GM11168 (cell line): ENCODE measurements around the gene NOX5.

Source experiments
- in situ Hi-C: fragments of 300-500 bp; cut with MboI; formaldehyde crosslinking; loops from one replicate; pipeline ENCODE4 v1.12.0; 2022; ENCODE audit warnings: low sequenced_read_pairs; ENCODE audit not compliant: unreplicated experiment

The NOX5 gene

DNA sequence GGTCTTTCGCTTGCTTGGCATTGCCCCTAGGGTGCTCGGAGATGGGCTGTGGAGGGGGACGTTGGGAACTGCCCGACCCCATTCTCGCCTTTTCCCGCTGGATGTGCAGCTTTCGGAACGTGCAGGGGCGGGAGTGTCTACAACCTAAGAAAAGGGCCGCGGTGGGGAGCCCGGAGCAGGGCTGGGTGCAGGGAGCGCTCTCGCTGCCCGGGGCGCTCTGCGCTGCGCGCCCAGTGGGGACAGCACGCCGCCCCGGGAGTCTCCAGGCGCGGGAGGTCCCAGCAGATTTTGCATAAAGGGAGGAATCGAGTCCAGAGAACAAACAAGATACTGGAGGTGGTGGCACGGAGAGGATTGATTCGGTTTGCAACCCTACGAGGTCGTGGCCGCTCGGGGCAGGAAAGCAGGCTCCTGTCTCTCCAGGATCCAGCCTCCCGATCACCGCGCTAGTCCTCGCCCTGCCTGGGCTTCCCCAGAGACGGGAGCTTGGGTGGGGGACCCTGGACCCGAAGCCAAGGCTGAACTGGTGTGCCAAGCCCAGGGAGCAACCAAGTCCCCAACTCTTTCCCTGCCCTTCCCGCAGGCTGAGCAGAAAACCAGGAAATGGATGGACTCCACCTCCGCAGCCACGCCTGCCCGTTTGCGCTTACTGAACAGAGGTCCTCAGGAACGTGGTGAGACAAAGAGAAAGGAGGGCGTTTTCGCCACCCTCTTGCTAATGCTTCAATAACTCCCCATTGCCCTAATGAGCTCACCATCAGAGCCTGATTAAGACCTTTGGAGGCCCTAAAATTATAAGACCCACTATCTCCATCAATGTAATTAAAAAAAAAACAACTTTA lies 59.7 kb downstream of the NOX5 start:
- in situ Hi-C loops, result no loop called here

DNA sequence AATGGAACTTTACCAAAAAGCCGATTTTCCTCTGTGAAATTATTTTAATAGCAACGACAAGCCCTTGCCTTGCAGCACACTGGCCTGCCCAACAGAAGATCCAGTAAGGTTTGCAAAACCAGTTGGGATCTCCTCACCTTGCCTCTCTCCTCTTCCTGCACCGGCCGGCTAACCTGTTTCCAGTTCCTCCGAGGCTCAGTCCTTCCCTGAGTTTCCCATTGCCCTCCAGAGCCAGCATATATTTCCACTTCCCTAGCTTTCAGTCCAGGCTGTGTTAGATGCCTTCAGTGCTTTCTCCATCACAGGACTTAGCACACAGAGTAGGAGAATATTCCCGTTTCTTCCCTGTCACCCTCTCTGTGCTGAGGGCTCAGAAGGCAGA lies 60.3 kb downstream of the NOX5 start:
- in situ Hi-C loops, result no loop called here

DNA sequence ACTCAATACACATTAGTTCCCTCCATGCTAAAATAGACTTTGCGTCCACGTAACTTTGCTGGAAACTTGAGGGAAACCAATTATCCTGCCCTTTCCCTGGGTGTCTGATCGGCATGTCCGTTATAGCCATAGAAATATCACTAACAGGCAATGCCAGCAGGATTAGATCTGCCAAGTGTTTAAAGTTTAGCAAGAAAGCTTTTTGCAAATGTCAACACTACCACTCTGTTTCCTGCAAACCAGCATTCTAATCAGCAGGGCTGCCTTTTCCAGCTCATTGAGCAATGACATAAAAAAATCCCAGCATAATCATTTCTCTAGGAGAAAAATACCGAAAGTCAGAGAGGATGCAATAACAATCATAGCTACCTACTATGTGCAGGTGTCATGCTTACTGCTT lies 60.9 kb downstream of the NOX5 start:
- in situ Hi-C loops, result no loop called here

DNA sequence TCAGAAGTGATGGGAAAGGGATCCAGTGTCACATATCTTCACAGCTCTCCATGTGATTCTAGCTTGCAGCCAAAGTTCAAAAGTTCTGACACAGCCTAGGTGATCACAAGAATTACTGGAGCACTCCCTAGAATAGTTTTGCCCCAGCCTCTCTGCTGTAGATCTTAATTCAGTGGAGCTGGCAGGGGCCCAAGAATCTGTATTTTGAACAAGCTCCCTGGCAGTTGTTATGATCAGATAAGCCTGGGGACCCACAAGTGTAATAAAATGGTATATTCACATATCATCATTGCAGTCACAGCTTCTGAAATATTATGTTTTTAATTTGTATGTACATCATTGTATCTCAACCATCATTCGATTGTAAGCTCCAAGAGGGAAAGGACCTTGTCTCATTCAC lies 62.3 kb downstream of the NOX5 start:
- in situ Hi-C loops, result no loop called here

DNA sequence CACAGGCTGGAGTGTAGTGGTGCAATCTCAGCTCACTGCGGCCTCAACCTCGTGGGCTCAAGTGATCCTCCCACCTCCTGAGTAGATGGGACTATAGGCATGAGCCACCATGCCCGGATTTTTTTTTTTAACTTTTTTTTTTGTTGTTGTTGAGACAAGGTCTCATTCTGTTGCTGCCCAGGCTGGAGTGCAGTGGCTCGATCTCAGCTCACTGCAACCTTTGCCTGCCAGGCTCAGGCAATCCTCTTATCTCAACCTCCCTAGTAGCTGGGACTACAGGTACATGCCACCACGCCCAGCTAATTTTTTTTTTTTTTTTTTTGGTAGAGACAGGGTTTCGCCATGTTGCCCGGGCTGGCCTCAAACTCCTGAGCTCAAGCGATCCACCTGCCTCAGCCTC lies 64.1 kb downstream of the NOX5 start:
- in situ Hi-C loops, result no loop called here

DNA sequence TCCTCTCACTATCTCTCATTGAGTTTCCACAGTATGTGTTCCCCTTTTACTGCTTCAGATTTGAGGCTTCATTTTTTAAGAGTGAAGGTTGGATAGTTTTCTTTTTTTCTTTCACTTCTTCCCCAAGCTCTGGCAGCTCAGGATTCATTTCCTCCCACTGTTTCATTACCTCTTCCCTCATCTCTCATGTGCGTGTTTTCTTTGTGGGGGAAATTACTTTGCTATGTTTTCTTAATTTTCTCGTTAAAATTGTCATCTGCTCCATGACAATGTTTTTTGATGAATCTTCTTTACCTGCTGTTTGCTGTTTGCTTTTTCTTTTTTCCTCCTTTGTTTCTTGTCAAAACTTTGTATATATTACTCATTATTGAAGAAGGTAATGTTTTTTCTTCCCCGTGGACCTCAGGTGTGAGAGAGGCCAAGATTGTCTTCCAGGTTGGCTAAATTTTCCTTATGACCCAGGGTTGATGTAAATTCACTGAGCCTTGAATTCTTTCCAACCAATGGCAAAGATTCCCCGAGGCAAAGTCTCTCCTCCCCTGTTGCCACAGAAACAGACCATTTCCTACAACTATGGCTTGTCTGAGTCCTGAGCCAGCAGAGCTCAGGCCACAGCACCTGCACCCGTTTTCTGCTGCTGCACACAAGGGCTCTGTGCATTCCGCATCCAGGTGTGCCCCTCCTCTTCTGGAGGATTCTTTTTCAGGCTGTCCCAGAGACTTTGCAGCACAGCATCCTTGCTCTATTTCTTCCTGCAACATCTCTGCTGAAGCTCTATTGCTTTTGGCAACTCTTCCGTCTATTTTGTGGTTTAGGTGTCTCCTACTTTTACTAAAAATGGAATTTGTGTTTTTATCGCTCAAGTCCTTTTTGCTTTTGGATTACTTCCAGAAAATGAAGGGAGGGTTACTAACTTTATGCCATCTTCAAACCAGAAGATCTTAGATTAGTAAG lies 66.1 kb downstream of the NOX5 start:
- in situ Hi-C loops, result no loop called here

DNA sequence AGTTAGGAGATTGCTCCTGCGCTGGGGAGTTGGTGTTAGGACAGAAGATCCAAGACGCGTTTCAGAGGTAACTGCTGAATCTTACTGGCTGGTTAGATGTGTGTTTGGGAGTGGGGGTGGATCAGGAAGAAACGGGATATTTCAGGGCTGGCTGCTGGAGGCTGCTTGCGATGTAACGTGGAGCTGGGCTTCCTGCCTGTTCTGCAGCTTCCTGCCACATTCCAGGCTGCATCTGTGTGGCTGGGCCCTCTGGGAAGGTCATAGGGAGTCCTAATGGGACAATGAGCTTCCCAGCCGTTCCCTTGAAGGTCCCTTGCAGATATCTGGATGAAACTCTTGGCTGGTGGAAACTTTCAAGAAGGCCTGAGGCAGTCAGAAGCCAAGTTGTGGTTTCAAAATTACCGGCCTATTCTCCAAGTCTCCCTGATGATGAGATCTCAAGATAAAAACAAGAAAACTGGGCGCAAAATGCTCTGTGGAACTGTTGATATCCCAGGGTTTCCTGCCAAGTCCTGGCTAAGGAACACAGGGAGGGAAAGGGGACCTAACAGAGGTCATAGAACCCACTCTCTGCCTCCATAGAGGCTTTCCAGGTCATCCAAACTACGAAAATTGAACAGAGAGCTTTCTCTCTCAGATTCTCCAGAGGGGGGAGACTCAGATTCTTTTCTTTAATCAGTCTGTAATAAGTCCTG lies 67.0 kb downstream of the NOX5 start:
- in situ Hi-C loops, result no loop called here

DNA sequence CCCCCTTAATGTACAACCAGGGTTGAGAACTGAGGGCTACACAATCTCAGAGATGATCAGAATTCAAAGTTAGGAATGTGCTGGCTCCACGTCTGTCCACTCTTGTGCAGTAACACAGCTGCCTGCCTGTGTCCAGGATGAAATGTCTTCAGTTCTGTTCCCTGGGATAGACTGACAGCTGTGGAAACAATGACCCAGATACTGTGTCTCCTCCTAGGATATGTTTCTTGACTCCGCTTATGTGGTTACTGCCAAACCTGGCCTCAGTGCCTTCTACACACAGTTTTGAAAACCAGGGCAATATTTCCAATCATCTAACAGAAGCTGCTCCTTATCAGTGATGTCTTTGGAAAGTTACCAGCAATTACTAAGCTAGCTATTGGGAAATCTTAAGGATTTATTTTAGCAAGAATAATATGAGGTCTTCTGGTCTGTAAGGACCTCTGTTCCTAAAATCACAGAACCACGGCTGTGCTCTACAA lies 67.6 kb downstream of the NOX5 start:
- in situ Hi-C loops, result no loop called here

DNA sequence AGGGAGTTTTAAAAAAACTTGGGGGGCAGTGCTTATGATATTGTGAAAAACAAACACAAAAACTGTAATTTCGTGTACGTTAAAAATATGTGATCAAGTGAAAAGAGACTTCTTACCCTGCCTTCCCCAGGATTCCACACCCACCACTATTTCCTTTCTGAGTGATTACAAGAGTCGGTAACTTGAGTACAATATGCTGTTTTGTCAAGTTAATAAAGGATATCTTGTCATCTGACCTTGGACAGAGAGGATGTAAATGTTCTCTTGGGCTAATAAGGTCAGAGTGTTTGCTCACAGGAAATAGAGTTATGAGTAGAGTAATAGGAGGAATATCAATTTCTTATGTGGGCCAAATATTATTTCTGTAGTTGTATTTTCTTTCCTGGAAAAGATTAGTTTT lies 68.1 kb downstream of the NOX5 start:
- in situ Hi-C loops, result no loop called here

DNA sequence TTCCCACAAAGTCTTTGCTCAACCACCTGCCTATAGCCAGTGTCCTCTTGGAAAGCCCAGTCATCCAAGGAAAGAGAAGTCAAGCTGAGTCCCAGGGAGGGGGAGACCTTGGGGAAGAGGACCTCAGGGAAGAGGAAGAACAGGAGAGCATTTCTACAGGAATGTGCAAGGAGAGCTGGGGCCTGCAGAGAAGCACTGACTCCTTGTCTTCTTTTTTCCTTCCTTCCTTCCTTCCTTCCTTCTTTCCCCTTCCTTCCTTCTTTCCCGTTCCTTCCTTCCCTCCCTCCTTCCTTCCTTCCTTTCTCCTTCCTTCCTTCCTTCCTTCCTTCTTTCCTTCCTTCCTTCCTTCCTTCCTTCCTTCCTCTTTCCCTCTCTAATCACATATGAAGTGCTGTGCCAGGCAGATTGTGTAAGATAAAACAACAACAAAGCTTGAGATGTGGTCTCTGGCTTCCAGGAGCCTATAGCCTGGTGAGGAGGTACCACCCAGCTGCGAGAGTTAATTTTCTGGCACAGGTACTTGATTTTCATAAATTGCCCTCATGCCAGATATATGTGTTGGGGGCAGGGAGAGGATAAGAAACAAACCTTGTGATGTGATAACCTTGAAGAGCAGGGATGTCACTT lies 70.0 kb downstream of the NOX5 start:
- in situ Hi-C loops, result no loop called here

DNA sequence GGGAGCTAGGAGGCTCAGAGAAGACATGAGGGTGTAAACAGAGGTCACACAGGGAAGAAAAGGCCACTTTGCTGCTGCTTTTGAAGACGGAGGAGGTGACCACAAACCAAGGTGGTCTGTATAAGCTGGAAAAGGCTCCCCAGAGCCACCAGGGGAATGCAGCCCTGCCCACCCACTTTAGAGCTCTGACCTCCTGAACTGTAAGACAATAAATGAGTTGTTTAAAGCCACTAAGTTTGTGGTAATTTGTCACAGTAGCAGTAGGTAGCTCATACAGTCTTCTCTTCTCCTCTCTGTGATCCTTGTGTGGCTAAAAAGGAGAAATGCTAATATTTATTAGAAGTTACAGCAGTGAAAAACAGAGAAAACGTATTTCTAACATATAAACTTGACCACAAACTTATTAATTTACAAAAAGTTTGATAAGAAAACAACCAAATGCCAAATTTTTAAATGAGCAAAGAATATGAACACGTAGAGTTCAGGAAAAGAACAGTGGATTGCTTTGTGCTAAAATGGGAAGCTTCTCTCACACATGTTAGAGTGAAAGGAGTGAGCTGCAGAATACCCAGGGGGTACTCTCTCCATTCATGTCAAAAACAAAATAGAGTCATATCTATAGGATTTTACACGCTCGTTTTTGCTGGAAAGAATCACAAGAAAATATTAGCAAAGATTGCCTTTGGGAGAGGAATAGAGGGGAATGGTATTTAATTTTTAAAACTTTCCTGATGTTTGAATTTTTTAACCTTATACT lies 71.0 kb downstream of the NOX5 start:
- in situ Hi-C loops, result no loop called here

DNA sequence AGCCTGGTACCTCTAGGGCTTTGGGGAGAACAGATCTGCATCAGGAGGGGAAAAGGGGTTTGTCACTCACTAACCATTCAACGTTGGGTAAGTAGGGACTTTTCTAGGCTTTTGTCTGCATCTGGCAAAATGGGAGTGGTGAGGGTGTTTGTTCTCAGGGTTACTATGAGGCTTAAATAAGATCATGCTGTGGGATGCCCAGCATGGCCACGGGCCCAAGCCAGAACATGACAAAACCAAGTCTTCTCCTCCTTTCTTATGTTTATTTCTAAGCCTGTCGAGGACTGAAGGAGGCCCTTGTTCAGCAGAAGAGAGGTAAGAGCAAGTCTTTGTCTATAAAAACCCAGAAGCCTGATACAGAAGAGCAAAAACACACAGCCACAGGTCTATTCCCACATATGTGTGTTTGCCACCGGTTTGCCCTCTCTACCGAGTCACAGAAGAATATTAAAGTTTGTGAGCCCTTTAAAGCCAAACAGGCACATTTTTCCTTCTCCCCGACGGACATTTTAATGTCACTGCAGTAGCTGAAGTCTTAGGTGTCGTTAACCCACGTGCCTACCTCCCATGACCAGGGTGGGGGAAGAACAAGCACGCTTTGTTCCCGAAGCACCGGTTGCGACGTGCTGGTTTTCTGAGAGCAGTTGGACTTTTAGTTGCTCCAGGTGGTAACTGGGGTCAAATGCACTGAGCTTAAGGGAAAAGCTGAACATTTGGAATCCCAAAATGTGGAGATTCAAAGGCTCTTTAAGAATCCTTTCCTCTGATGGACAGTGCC lies 72.1 kb downstream of the NOX5 start:
- in situ Hi-C loops, result no loop called here

DNA sequence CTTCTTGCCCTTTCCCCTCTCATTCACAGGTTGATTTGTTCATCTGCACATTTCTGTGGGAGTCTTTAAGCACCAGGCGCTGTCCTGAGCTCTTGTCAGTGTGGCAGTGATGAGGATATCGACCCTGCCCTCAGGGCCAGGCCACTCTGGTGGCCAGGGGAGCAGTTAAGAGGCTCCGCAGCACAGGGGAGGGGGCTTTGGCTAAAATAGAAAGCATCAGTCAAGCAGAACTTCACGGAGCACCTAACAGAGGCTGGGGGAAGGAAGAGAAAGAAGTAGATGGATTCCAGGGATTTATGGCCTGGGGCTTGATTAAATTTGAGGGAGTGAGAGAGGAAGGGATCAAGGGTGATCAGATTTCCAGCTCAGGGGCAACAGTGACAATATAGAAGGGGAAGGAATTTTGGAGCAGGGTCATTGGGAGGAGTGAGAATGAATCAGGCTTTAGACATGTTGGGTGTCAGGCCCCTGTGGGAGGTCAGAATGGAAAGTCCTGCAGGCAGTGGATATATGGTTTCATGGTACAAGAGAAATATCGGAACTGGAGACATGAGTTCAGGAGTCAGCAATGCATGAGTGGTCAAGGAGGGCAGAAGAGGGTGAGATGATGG lies 73.0 kb downstream of the NOX5 start:
- in situ Hi-C loops, result no loop called here

DNA sequence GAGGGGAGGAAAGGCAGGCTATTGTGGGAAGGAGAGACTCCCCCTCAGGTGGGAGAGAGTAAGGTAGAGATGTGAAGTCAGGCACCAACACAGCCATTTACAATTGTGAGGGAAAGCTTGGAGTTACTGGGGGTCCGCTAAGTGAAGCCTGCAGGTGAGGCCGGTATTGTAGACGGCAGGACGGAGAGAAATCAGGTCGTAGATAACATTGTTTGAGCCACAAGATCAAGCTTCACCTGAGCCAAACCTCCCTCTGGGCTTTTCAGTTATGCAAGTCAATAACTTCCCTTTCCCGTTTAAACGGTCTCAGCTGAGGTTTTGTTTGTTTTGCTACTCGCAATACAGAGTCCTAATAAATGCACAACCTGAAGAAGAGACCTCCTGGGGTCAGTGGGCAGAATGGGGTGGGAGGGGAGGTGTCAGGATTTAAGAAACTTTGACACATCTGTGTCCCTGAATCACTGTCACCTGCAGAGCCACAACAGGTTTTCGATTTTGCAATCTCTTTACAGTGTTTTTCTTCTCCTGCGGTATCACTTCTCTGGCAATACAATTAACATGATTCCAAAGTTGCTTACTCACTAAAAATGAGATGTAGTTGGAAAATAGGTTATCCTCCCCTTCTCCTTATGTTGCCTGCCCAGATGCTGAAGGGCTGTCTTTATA lies 73.9 kb downstream of the NOX5 start:
- in situ Hi-C loops, result no loop called here

DNA sequence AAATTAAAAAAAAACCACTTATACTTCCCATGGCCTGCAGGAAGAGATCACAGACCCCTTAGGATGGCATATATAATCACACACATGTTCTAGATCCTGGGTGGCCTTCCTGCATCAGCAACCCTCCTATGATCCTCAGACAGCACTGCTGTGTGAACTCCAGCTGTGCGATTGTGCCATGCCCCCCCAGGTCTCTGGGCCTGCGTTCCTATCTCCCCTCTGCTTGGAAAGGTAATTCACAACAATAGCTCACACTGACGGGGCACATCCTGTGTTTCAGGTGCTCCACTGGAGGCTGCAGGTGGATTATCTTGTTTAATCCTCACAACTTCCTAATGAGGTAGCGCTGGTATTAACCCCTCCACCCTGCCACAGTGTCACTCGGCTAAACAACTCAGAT lies 74.8 kb downstream of the NOX5 start:
- in situ Hi-C loops, result no loop called here

DNA sequence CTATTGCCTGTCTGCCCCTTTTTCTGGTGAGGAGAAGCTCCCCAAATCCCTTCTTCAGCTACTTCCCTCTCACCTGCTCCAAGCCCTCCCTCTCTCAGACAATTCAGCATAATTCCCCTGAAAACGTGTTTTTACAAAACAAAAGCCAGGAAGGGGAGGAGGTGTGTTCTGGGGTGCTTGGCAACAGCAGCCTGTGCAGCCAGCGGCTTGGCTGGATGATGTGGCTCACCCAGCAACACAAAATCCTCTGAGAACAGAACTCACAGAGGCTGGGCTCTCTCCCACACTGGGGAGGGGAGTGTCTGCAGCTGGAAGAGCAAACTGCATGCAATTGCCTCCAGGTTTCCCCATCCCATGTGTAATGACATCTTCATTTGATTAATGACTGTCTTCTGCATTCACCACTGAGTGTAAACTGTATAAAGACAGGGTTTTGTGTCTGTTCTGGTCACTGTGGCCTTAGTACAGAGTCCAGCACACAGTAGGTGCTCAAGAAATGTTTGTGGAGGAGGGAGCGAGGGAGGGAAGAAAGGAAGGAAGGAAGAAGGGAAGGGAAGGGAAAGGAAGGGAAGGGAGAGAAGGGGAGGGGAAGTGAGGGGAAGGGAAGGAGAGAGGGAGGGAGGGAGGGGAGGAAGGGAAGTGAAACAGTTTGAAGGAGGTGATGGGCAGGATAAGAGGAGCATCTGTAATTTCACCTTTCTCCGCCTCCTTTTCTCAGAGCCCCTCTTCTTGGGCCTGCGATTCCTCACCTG lies 75.9 kb downstream of the NOX5 start:
- in situ Hi-C loops, result no loop called here

DNA sequence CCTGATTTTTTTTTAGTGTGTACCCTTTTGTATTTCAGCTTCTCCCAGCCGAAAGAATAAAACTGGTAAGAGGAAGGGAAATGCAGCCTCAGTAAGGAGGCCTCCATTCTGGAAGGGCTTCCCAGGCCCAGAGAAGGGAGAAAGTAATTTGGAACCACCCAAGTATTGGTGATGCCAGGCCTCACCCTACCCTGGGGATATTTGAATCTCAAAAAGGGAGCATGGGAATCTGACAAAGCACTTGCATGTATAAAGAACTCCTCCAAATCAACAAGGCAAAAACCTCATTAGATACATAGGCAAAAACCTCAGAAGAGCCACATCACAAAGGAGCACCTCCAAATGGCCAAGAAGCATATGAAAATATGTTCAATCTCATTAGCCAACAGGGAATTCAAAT lies 77.2 kb downstream of the NOX5 start:
- in situ Hi-C loops, result no loop called here
